GM19463 (cell line): ENCODE measurements around the gene PTPRT.

Experiments
- ATAC-seq: cut with Tn5 transposase; IDR thresholded peaks from one replicate; pipeline ENCODE4 v1.9.1; 2021; ENCODE audit warnings: mild to moderate bottlenecking, moderate library complexity; ENCODE audit not compliant: unreplicated experiment

The PTPRT gene

DNA sequence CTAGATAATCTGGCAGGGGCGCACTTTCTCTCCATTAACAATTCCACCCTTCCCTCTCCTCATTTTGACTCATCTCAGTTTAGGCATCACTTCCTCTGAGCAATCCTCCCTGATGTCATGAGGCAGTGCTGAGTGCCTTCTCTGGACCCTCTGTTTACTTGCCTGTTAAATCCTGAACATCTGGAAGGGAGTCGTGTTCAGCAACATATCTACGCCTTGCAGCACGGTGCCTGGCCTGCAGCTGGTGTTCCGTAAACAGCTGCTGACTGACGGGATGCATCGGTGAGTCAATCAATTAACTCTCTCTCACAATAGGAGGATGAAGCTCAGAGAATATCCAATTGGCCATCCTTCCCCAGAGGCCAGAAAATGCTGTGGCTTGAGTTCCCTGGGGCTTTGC lies 613.5 kb downstream of the PTPRT start:
- no peak for ATAC-seq

DNA sequence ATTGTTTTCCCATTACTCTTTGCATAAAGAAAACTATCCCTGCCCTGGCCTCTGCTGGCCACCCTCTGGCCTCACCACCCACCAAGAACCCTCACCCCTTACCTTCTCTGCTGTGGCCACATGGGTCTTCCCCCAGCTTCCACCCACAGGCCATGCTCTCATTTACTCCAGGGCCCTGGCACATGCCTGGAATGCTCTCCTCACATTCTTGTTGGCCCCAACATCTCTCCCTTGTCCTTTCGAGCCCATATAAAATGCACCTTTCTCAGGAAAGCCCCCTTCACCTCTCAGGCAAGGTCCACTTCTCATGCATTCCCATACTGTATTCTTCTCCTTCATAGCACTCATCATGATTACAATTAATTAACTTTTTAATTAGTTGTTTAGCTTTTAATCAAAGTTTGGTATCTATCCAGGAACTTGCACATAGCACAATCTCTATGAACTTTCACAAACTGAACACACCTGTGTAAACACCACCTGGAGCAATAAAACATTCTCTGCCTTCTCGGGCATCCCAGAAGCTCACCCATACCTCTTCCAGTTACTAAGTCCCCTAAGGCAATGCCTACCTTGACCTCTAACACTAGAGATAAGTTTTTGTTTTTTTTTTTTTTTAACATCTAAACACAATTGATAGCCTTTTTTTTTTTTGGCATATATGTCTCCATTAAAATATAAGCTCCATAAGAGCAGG lies 617.2 kb downstream of the PTPRT start:
- ATAC-seq = no peak

DNA sequence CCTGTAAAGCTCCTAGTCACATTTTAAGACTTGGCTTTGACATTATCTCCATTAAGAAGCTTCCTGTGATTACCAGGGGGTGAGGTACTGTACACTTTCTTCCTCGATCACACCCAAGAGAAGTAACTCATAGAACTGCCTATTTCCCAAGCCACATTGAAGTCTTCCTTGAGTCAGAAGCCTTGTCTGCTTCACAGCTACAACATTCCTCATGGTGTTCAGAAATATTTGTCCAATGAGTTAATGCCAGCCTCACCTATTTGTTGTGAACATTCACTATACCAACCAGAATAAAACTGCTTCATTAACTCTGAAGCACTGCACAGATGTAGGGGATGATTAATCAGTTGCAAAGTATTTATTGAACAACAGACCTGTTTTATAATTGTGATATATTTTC lies 622.3 kb downstream of the PTPRT start:
- no peak for ATAC-seq

DNA sequence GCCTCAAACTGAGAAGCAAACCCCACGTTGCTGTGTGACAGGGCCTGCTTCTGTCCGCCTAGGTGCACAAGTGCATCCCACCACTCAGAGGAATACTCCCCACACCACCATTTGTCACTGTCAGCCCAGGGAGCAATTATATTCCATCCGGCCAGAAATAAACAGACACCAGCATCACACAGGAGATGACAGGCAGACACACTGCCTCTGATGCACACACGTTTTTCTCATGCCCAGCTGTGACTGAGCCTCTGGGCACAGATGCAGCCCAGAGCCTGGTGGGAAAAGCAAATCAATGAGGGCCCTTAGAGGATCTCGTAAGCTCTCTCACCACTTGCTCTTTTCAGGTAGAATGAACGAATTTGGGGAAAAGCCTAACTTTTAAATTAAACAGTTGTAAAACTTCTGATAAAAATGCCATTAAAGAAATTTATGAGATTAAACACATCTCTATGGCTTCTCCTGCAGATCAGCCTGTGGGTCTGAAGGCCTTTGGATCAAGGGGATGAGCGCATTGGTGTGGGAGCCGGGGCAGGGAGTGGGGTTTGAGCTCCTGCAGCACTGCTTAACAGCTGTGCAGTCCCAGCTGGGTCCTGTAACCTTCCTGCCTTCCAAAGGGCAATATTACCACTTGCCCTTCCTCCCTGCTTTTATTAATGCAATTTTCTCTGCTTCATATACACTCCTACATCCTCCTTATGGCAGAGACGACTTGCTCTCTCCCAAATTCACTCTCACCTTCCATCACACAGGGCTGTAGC lies 624.3 kb downstream of the PTPRT start:
- ATAC-seq = no peak

DNA sequence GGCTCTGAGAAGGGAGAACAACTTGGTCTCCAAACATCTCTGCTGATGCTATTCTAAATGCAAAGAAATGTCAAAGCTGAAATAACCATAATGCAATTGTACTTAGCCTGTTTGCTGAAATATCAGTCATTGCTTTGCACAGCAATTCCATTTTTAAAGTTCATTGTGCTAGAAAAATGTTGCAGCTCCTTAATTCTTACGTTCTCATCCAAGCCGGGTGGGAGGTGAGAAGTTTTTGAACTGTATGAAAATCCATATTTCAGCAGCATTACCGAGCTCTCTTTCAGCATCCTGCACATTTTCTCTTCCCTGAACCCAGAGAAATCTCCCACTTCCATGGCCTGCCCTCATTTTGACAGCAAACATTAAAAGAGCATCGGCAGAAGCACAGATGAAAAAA lies 630.0 kb downstream of the PTPRT start:
- no peak for ATAC-seq

DNA sequence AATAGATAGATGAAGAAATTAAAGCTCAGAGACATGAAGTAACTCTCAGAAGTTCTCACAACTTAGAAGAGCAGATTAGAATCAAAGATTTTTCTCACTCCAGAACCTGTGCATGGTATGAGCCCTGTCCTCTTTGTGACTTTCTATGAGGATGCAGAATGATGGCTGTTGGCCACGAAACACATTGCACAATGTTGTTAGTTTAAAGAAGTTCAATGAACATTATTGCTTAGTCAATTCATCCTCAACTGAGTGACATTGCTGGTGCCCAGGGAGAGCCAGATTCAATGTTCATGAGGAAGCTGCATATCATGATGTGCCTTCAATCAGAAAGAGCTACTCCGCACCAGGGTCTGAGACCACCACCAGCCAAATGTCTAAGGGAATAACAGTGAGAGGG lies 633.1 kb downstream of the PTPRT start:
- no peak for ATAC-seq

DNA sequence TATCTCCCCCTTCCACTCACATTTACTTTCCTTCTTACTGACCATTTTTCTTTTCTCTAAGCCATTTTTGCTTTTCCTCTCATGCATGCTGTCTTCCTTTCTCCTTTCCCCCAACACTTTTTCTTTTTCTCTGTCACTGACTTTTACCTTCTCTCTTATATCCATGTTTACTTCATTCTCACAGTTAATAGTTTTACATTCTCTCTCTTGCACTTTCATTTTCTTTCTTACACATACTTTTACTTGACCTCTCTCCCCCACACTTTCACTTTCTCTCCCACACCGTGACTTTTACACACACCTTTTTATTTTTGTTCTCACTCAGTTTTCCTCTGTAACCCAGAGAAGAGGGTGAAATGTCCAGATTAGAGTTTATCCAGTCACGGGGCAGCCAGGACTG lies 636.3 kb downstream of the PTPRT start:
- no peak for ATAC-seq

DNA sequence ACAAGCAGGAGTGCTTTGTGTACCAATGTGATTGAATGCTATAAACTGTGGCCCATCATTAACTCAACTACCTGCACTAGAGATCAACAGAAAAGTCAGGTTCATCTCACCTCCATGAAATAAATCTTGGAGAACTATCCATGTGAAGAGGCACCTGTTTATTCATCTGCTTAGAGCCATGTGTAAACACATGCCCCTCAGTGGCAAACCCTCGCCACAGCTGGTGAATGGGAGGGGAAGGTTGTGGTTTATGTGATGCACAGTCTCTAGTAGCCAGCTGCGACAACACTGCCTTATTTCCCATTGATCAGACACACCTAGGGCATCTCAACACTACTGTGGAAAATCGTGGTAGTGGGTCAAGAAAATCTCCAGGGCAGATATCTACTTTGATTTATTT lies 640.2 kb downstream of the PTPRT start:
- ATAC-seq = no peak

DNA sequence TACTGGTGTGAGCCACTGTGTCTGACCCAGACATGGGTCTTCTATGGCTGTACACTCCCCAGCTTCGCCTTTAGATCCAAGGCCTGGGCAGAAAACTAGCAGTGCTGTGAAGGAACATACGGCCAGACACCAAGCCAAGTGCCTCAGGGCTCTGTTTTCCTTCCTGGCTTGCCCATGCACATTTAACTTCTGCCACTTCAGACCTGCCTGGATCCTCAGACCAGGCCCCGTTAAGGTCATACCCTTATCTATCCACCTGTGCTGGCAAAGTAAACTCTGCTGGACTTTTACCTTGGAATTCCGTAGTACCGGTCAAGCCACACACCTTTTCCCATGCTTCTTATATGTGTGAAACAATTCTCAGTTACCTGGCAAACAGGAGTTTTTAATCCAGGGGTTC lies 644.8 kb downstream of the PTPRT start:
- ATAC-seq = no peak

DNA sequence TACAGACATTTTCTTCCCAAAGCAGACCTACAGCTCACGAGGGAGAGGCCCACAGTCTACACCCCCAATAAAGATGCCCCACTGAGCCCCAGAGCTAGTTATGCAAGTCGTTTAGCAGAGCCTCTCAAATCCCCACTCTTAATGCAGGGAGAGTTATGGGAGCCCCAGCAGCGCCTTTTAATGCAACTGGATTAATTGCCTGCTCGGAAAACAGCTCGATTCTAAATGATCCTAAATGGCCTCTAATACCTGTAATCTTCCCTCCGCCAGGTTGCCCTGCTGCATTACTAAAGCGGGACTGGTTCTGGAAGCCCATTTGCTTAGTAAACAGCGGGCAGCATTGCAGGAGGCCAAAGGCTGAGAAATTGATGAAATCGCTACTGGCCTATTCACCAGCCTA lies 656.9 kb downstream of the PTPRT start:
- ATAC-seq = no peak

DNA sequence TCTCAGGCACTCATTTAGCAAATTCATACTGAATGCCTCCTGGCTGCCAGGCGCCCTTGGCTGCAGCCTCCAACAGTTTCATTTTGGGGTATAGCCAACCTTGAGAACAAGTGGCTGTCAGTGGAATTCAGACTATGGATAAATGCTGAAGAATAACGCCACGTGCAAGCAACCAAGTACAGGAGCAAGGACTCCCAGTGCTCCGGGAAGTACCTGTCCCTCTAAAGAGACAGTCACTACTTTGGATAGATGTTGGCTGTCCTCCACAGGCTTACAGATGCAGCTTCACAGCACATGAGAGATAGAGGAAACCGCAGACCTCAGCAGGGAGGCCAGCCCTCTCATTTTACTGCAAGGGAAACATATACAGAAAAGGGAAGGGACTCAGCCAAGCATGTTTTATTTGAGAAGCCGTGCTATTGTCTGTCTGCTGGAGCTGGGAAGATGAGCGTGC lies 658.2 kb downstream of the PTPRT start:
- no peak for ATAC-seq

DNA sequence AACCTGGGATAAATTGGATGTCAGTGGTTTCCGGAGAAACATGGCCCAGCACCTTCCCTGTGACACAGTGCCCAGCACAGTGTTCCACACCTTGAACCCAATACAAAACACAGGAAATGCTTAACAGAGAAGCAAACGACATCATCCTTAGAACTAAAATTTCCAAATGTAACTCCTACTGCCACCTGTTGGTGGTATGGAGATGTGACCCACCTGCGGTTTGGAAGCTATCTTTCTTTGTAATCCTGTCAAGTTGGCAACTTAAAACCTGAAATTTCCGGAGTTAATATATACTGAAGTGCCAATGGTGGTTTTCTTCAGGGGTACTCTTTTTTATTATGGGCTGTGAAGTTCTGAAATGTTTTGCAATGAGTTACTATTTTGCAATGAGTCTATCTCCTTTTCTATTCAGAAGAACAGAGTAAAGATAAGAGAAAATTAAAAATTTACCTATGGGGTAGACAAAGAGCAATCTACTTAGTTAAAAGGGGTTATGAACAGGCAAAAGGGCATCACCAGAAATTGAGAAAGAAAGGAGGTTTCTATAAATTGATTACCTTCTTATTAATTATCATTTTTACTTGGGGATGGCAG lies 658.8 kb downstream of the PTPRT start:
- ATAC-seq = no peak

DNA sequence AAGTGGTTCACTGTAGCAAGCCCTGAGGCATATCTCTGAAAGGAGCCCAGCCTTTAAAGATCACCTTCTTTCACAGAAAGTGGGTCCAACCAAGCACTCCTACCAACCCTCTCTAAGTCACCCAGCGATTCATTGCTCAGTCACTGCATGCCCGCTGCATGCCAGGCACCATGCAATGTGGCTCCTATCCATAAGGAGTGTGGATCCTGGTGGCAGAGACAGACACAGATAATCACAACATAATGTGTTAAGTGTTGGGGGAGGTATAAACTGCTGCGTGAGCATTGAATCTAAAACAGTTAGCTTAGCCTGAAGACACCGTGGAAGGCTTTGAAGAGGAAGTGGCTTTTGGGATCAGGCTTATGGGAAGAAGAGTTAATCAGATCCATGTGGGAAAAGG lies 659.5 kb downstream of the PTPRT start:
- ATAC-seq = no peak

DNA sequence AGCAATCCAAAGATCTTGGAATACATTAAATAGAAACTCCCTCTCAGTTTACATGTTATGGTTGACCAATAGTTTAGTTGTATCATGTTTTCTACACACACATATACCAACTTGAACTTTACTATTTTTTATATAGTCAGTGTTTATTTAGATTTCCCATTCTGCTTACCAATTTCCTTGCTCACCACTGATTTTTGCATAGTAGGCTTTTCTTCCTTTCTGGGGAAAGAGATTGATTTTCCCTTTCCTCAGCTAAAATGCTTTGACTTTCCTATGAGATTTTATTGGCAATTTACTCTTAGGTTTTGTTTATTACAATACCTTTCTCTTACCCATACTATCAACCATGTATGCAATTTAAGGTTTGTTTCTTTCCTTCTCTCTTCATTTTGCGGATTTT lies 665.6 kb downstream of the PTPRT start:
- ATAC-seq = no peak

DNA sequence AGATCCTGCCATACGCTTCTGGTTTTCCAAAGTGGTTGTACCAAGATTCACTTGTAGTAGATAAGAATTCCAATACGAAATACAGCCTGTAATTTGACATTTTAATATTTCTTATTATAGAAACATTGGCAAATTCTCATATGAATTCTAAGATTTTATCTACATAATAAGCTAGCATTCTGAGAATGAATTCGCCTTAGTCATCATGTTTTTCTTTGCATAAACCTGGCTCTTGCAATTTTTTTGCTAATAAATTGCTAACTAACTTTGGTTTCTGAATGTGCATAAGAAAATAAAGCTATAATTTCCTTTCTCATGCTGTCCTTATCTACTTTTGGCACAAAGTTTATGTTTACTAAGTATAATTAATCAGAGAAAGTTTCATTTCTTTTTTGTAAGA lies 673.0 kb downstream of the PTPRT start:
- ATAC-seq = no peak

DNA sequence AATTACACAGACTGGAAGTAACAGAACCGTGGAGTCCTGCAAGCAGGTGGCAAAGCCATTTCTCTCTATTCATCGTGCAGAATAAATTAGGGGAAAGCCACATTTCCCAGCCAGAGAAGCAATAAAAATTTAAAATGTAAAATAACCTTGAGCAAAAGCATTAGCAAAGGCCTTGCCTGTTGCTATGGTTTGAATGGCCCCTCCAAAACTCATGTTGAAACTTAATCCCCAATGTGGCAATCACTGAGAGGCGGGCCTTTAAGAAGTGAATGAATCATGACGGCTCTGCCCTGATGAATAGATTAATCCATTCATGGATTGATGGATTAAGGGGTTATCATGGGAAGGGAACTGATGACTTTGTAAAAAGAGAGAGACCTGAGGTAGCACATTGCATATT lies 679.0 kb downstream of the PTPRT start:
- ATAC-seq = no peak

DNA sequence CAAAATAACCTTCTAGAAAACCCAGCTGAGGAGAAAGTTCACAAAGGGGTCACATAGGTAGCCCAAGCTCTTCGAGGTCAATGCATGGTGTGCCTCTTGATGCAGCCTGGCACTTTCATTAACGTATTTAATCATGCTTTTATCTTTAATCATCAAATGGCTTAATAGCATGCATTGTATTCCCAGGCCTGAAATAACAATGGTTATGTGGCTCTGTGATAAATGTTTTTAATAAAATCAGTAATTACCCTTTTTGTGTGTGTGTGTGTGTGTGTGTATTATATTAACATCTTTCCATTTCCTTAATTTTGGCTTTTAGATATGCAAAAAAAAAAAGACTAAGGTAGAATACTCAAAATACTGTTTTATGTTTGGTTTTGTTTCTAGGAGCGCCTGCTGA lies 681.8 kb downstream of the PTPRT start:
- no peak for ATAC-seq

DNA sequence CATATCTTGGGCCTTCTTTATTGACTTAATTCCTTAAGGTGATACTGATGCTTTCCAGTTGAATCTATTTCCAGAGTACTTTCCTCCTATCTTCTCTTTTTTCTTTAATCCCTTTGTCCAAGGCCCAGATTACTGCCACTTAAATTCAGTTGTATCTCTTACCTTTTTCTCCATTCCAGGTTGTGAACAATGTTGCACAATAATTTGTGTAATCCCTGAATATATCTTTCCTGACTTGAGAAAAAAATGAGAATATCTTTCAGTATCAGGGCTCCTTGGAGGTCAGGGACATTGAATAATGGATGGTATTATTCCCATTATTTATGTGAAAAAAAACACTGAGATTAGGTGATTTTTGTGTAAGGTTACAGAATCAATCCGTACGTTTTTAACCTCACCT lies 683.3 kb downstream of the PTPRT start:
- ATAC-seq = no peak

DNA sequence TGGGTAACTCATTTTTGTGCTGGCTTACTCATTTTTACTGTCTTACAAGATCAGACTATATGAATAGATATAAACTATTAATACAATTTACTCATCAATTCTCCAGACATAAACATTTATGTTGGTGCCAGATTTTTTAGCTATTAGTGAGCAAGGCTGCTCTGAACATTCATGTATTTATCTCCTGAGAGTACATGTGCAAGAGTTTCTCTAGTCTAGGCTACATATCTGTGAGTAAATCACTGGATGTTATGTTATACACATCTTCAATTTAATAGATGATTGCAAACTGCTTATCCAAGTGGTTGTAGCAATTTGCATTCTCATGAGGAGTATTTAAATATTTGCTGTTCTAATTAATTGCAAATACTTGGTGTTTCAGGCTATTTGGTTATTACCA lies 687.1 kb downstream of the PTPRT start:
- no peak for ATAC-seq

DNA sequence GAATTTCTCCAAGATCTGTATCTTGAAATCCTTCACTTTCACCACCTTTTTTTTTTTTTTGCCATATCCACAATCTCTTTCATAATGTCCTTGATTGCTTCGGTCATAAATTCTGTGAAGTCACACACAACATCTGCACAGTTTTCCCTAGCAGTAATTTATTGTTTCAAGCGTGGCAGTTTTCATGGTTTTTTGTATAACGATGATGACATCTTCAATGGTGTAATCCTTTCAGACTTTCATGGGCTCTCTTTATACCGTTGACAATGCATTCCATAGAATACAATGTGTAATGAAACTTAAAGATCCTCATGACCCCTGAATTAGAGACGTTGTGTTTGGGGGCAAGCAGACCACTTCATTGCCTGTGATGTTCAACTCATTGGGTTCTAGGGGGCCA lies 693.1 kb downstream of the PTPRT start:
- ATAC-seq = no peak

DNA sequence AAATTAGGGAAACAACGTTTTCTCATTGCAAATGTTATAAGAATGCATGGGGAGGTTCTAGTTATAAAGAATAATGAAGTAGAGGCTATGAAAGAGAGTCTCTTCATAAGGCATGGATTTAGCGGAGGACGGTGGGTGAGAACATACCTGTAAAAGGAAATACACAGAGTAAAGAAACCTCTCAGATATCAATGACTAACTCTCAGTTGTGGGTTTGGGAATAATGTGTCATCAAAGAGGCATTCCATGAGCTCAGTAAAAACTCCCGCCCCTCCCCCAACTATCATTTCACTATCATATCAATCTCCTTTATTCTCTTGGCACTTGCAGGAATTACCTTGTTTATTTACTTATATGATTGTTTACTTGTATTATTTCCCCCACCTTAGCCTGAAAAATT lies 695.4 kb downstream of the PTPRT start:
- no peak for ATAC-seq

DNA sequence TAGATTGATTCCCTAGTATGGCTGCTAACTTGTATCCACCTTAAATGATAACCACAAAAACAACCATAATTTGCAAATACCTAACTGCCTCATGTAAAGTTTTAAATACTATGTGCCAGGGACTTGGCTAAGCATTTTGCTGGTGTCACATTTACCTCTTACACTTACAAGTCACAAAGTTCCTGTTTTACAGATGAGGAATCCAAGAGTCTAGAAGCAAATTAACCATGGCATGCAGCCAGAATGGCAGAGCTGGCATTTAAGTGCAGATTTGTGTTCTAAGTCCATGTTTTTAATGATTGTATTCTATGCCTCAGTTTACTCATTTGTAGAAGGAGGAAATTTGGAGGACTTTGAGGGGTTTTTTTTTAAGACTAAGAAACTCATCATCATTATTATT lies 696.7 kb downstream of the PTPRT start:
- no peak for ATAC-seq
